A673 (cell line): ENCODE results near the gene NEMP2. TPM values are rescaled to one million over a fixed set of nuclear protein-coding genes. Genes with fewer than 3 reads are reported as not detected.

Source experiments
- BruUV-seq: library from RNA; stranded (reverse); fragments of 400-500 nt; replicated peaks from 2 replicates; lab custom pipeline; 2021; lab: Mats Ljungman, UMichigan
- CTCF ChIA-PET: fragments of 300-600 bp; sonication (Branson Sonifier 250); formaldehyde crosslinking; loops from one replicate; lab custom pipeline; 2022; ENCODE audit warnings: antibody characterized with exemption; lab: Charles Lee
- POLR2A ChIA-PET: fragments of 300-600 bp; sonication (Branson Sonifier 250); formaldehyde crosslinking; loops from one replicate; lab custom pipeline; 2022; ENCODE audit warnings: antibody characterized with exemption; ENCODE audit not compliant: low non-redundant PET; lab: Charles Lee
- DNase-seq: peaks from one replicate; pipeline ENCODE4 v3.0.0-alpha.2; 2015; ENCODE audit warnings: low spot score
- H3K27ac ChIP-seq: fragments of 200-600 bp; sonication (generic); 2 replicates; pipeline ENCODE4 v1.5.1; 2016; ENCODE audit warnings: mixed run types, low read depth, mild to moderate bottlenecking, mixed read lengths, antibody characterized with exemption, low read length; ENCODE audit not compliant: poor library complexity, severe bottlenecking
- H3K27me3 ChIP-seq: fragments of 200-600 bp; sonication (generic); replicated peaks from 2 replicates; pipeline ENCODE4 v1.6.1; 2017; ENCODE audit warnings: mixed run types, low read depth, mild to moderate bottlenecking, mixed read lengths, antibody characterized with exemption, low read length; ENCODE audit not compliant: insufficient read depth, poor library complexity
- H3K36me3 ChIP-seq: fragments of 200-600 bp; sonication (generic); 2 replicates; pipeline ENCODE4 v1.6.1; 2016; ENCODE audit warnings: mixed run types, mild to moderate bottlenecking, mixed read lengths, antibody characterized with exemption, low read length; ENCODE audit not compliant: insufficient read depth, poor library complexity, severe bottlenecking
- H3K4me1 ChIP-seq: fragments of 200-600 bp; sonication (generic); 2 replicates; pipeline ENCODE4 v1.6.1; 2017; ENCODE audit warnings: mixed run types, mild to moderate bottlenecking, mixed read lengths, antibody characterized with exemption, low read length; ENCODE audit not compliant: insufficient read depth, poor library complexity, severe bottlenecking
- H3K4me3 ChIP-seq: fragments of 200-600 bp; sonication (generic); 2 replicates; pipeline ENCODE4 v1.5.1; 2016; ENCODE audit warnings: low read depth, mixed run types, mild to moderate bottlenecking, mixed read lengths, low read length; ENCODE audit not compliant: poor library complexity, severe bottlenecking
- H3K9me3 ChIP-seq: fragments of 200-600 bp; sonication (generic); 2 replicates; pipeline ENCODE4 v1.6.1; 2016; ENCODE audit warnings: mixed run types, low read depth, mild to moderate bottlenecking, mixed read lengths, antibody characterized with exemption, low read length; ENCODE audit not compliant: poor library complexity, severe bottlenecking
- EZH2 ChIP-seq: fragments of 200-600 bp; sonication (generic); IDR thresholded peaks from 2 replicates; pipeline ENCODE4 v1.6.1; 2017; ENCODE audit warnings: borderline replicate concordance, low read depth, mild to moderate bottlenecking, mixed read lengths, antibody characterized with exemption, low read length; ENCODE audit not compliant: poor library complexity, severe bottlenecking
- intact Hi-C: fragments of 100-400 bp; cut with micrococcal nuclease; formaldehyde crosslinking; loops from one replicate; pipeline ENCODE4 v1.10.0; 2022; ENCODE audit not compliant: unreplicated experiment
- total RNA-seq: library from RNA; stranded (reverse); gene quantifications from 2 replicates; pipeline ENCODE4 v1.2.3, GENCODE V29; 2021
- TF ChIP-seq, protein P1 (sequence below): fragments of 300-800, 200-600 bp; sonication (generic); conservative IDR thresholded peaks from 2 replicates; pipeline ENCODE4 v1.5.1; 2017; ENCODE audit warnings: low read depth, mild to moderate bottlenecking, antibody characterized with exemption, low read length, moderate library complexity, mixed read lengths

The NEMP2 gene
- total RNA-seq, 1 experiment from 2014 or later, result 12.6 TPM

DNA sequence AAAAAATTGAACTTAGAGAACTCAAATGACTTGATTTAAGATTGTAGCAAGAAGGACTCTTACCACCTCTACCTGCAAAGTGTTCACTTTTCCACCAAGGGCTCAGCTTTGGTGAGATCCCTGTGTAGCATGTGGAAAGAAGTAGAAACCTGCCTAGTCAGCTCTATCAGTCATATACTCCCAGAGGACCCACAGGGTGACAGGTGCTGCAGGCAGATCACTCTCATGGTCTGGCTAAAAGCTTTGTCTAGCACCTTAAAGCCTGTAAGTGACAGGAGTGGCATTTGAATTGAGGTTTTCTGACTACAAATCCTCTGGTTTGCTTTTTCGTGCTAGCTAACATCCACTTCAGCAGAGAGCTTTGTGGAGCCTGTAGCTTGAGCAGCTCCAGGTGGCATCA is 18.7 kb upstream of the NEMP2 start:
- TF ChIP-seq, protein P1, sequence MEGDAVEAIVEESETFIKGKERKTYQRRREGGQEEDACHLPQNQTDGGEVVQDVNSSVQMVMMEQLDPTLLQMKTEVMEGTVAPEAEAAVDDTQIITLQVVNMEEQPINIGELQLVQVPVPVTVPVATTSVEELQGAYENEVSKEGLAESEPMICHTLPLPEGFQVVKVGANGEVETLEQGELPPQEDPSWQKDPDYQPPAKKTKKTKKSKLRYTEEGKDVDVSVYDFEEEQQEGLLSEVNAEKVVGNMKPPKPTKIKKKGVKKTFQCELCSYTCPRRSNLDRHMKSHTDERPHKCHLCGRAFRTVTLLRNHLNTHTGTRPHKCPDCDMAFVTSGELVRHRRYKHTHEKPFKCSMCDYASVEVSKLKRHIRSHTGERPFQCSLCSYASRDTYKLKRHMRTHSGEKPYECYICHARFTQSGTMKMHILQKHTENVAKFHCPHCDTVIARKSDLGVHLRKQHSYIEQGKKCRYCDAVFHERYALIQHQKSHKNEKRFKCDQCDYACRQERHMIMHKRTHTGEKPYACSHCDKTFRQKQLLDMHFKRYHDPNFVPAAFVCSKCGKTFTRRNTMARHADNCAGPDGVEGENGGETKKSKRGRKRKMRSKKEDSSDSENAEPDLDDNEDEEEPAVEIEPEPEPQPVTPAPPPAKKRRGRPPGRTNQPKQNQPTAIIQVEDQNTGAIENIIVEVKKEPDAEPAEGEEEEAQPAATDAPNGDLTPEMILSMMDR, result no peak
- no peak for TF ChIP-seq EZH2
- DNase-seq, result no peak
- H3K27me3 ChIP-seq, result no peaks in the 10 kb centered on the region
- H3K27ac ChIP-seq, result no peak overlapping the region
- intact Hi-C loops, result no loop called here
- no peaks in the 10 kb centered on the region for H3K4me1 ChIP-seq
- BruUV-seq, result no TSS peak
- no peak overlapping the region for H3K4me3 ChIP-seq
- H3K36me3 ChIP-seq, result no peaks in the 10 kb centered on the region
- POLR2A ChIA-PET, result no interaction called here
- CTCF ChIA-PET, result no interaction called here
- H3K9me3 ChIP-seq, result no peaks in the 10 kb centered on the region

DNA sequence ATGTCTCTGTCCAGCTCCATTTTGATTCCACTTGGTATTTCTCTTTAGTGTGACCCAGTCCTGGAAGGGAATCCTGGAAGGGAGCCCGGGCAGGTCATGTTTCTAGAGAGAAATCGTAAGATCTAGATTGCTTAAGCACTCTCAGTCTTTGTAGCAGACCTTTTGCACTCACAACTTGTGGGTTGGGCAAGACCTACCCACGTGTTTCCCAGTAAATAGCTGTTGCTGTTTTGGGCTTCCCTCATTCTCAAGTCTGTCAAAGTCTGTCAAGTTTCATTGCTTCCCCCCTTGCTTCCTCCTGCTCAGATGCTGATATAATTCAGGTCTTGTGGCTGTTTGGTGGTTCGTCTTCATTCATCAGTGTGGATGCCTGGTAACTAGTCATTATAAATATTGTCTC is 17.4 kb upstream of the NEMP2 start:
- no peak for TF ChIP-seq EZH2
- TF ChIP-seq, protein P1, result no peak
- H3K27ac ChIP-seq, result no peak overlapping the region
- intact Hi-C loops, result no loop called here
- CTCF ChIA-PET, result no interaction called here
- H3K27me3 ChIP-seq, result no peaks in the 10 kb centered on the region
- no peaks in the 10 kb centered on the region for H3K9me3 ChIP-seq
- peaks cover 3% of the 10 kb centered on the region for H3K4me1 ChIP-seq
- H3K36me3 ChIP-seq, result no peaks in the 10 kb centered on the region
- no peak overlapping the region for H3K4me3 ChIP-seq
- no TSS peak for BruUV-seq
- POLR2A ChIA-PET, result no interaction called here
- DNase-seq, result no peak

DNA sequence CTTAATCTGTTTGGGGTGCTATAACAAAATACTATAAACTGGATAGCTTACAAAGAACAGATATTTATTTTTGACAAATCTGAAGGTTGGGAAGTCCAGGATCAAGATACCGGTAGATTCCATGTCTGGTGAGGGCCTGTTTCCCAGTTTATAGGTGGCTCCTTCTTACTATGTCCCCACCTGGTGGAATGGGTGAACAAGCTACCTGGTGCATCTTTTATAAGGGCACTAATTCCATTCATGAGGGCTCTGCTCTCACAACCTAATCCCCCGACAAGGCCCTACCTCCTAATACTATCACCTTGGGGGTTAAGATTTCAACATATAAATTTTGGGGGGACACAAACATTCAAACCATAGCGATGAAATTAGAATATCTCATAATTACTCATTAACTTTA is 15.6 kb upstream of the NEMP2 start:
- Histone ChIP-seq H3K4me1 (peaks cover 3% of the 10 kb centered on the region), H3K4me3 (no peak overlapping the region), H3K27ac (no peak overlapping the region), H3K9me3 (no peaks in the 10 kb centered on the region), H3K36me3 (no peaks in the 10 kb centered on the region), H3K27me3 (no peaks in the 10 kb centered on the region)
- TF ChIP-seq EZH2, result no peak
- TF ChIP-seq, protein P1, result no peak
- intact Hi-C loops, result no loop called here
- no peak for DNase-seq
- ChIA-PET POLR2A (no interaction called here), CTCF (no interaction called here)
- no TSS peak for BruUV-seq
